HG03095 (cell line): ENCODE data around the gene EAF1.
"Not testable (repeated sequence)": the region's sequence is repeated elsewhere in the genome, so short reads cannot be mapped to it uniquely, and the experiment has no call there.

Source experiments
- ATAC-seq: cut with Tn5 transposase; IDR thresholded peaks from one replicate; pipeline ENCODE4 v1.9.1; 2021; ENCODE audit warnings: moderate library complexity; ENCODE audit not compliant: unreplicated experiment

The EAF1 gene

GRCh38 chr3:15477951-15478639 is 50.7 kb downstream of the EAF1 start:
- ATAC-seq: no peak

GRCh38 chr3:15478640-15478979 is 51.2 kb downstream of the EAF1 start:
- ATAC-seq: no peak

GRCh38 chr3:15479400-15480224 is 52.2 kb downstream of the EAF1 start:
- ATAC-seq: no peak

GRCh38 chr3:15484551-15484950 is 57.2 kb downstream of the EAF1 start:
- ATAC-seq: not testable (repeated sequence)

GRCh38 chr3:15486020-15486419 is 58.6 kb downstream of the EAF1 start:
- ATAC-seq: no peak

- ATAC-seq: no peak
These were observed 59.6 kb downstream of the EAF1 start for GRCh38 chr3:15486979-15487378.

GRCh38 chr3:15488002-15488401 is 60.6 kb downstream of the EAF1 start:
- ATAC-seq: no peak

- ATAC-seq: no peak
These were observed 62.8 kb downstream of the EAF1 start for GRCh38 chr3:15490158-15490557.

GRCh38 chr3:15491143-15491542 is 63.7 kb downstream of the EAF1 start:
- no peak for ATAC-seq
